GM12875 (cell line): ENCODE measurements around the gene LOXHD1.

ENCODE experiments used
- H3K4me3 ChIP-seq: one replicate; pipeline ENCODE4 v1.5.1; 2011; ENCODE audit warnings: low read depth, low read length, control low read depth
- TF ChIP-seq, protein P1 (sequence below): IDR thresholded peaks from 2 replicates; pipeline ENCODE4 v1.5.1; 2011; ENCODE audit warnings: low read depth, mild to moderate bottlenecking, control low read depth, inconsistent platforms, low read length, moderate library complexity, borderline replicate concordance; ENCODE audit not compliant: insufficient read depth

LOXHD1 gene

DNA sequence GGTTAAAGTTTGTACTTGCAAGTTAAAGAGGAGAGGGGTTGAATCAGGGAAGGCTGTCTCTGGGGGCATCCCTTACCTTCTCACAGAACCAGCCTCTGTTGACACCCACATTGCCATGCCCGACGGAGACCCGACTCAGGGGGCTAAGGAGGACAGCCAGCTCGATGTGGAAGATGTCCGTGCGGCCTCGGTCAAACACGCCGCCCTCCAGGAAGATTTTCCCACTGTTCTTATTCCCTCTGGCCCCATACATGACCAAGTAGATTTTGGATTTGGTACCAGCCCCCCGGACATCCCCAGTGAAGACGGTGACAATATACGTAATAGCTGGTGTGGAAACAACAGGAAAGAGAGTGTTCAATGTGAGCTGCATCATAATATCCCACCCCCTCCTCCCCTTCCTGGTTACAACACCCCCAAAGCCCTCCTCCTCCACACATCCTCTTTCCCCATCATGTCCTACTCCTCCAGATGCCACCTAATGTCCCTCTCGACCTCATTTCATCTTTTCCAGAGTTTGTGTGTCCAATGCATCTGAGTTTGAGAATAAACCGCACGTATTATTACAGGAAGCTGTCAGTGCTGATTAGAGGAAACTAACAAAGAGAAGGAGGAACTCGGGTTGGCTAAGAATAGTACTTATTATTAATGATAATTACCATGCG lies 55.7 kb downstream of the LOXHD1 start:
- H3K4me3 ChIP-seq: no peak overlapping the region

DNA sequence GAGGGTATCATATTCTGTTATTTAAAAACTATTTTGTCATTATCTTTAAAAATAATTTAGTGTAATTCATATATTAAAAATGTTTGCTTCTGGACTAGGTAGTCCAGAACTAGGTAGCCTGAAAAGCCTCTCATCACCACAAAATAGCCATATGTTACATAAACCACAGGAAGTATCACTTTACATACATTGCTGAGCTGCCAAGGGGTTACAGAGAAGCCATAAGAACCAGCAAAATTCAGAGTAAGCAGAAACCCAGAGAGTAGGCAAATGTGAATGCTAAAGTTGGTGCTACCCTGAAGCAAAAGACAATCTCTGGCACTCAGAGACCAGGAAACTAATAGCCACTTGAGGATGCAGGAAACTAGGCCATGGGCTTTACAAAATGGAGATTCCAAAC lies 60.9 kb downstream of the LOXHD1 start:
- no peak overlapping the region for H3K4me3 ChIP-seq
- TF ChIP-seq, protein P1, sequence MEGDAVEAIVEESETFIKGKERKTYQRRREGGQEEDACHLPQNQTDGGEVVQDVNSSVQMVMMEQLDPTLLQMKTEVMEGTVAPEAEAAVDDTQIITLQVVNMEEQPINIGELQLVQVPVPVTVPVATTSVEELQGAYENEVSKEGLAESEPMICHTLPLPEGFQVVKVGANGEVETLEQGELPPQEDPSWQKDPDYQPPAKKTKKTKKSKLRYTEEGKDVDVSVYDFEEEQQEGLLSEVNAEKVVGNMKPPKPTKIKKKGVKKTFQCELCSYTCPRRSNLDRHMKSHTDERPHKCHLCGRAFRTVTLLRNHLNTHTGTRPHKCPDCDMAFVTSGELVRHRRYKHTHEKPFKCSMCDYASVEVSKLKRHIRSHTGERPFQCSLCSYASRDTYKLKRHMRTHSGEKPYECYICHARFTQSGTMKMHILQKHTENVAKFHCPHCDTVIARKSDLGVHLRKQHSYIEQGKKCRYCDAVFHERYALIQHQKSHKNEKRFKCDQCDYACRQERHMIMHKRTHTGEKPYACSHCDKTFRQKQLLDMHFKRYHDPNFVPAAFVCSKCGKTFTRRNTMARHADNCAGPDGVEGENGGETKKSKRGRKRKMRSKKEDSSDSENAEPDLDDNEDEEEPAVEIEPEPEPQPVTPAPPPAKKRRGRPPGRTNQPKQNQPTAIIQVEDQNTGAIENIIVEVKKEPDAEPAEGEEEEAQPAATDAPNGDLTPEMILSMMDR: no peak

More for the DNA sequence above, 55.7 kb downstream of the LOXHD1 start:
- TF ChIP-seq, protein P1: no peak

GRCh38 chr18:46591783-46592391 lies 65.1 kb downstream of the LOXHD1 start:
- H3K4me3 ChIP-seq: no peak overlapping the region
- TF ChIP-seq, protein P1: no peak

DNA sequence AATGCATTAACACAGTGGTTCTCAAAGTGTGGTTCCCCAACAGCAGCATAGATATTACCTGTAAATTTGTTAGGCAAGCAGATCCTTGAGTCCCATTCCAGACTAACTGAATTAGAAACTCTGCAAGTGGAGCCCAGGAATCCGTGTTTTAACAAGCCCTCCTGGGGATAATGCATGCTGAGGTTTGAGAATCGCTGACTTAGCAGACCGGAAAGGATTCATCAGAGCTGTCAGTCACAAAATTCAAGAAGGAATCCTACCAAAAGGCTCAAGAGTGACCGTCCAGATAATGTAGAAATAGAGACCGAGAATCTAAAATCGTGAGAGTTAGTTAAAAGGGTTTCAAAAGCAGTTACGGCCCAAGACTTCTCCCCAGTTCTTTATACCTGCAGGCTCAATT lies 66.9 kb downstream of the LOXHD1 start:
- TF ChIP-seq, protein P1: no peak
- H3K4me3 ChIP-seq: no peak overlapping the region

- H3K4me3 ChIP-seq: no peak overlapping the region
- TF ChIP-seq, protein P1: no peak
These were observed 67.9 kb downstream of the LOXHD1 start for GRCh38 chr18:46588971-46589660.

DNA sequence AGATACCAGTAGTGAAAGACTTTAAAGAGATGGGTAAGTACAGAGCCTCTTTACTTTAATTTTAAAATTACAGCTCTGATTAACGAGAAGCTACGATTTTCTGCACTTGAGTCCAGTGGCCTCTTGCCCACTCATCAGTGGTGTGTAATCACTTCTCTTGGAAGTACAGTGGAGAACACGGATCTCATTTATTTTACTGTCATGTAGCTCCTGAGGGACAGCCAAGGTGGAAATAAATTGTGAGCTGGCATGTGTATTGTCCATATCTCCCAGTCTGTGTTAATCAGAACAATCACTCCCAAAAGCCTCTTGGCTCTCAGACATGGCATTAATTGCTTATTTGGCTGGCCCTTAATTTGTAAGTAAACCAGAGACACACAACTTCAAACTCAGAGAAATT lies 69.4 kb downstream of the LOXHD1 start:
- H3K4me3 ChIP-seq: no peak overlapping the region

More for the DNA sequence above, 69.4 kb downstream of the LOXHD1 start:
- TF ChIP-seq, protein P1: no peak
